Neural cell (in vitro differentiated cells): Measurements from ENCODE around the gene DNAI1.

Source experiments
- EP300 ChIP-seq: fragments of 450-650 bp; conservative IDR thresholded peaks from 2 replicates; pipeline ENCODE4 v1.6.1; 2014; ENCODE audit warnings: antibody characterized with exemption, mild to moderate bottlenecking, moderate library complexity; ENCODE audit not compliant: poor library complexity, severe bottlenecking
- EZH2 ChIP-seq: fragments of 200-600, 300-800 bp; shearing (Covaris generic), sonication (generic); IDR thresholded peaks from 2 replicates; pipeline ENCODE4 v1.6.1; 2014; ENCODE audit warnings: antibody characterized with exemption, low read length, borderline replicate concordance, mild to moderate bottlenecking; ENCODE audit not compliant: insufficient read depth, poor library complexity, severe bottlenecking
- REST ChIP-seq: IDR thresholded peaks from 2 replicates; pipeline ENCODE4 v1.6.1; 2012; ENCODE audit warnings: borderline replicate concordance
- TF ChIP-seq, protein P1 (sequence below): fragments of 450-650 bp; IDR thresholded peaks from 2 replicates; pipeline ENCODE4 v1.5.1; 2014; ENCODE audit warnings: antibody characterized with exemption, mild to moderate bottlenecking, moderate library complexity; ENCODE audit not compliant: poor library complexity, severe bottlenecking

DNA sequence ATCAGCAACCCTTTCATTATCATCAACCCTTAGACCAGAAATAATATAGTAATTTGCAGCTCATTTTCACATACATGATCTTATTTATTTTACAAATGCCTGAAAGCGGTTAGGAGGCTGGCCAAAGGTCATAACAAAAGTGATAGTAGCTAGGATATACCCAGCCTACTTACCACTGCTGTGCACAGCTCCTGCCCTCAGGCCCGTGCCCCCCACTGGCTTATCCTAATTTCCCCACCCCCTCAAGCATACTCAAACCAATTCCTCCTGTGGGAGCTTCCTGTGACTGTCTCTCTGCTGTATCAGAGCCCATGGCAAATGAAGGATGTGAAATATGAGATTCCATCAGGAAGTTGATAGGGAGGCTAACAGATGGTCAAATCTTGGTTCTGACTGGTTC lies 15.1 kb upstream of the DNAI1 start:
- TF ChIP-seq, protein P1, sequence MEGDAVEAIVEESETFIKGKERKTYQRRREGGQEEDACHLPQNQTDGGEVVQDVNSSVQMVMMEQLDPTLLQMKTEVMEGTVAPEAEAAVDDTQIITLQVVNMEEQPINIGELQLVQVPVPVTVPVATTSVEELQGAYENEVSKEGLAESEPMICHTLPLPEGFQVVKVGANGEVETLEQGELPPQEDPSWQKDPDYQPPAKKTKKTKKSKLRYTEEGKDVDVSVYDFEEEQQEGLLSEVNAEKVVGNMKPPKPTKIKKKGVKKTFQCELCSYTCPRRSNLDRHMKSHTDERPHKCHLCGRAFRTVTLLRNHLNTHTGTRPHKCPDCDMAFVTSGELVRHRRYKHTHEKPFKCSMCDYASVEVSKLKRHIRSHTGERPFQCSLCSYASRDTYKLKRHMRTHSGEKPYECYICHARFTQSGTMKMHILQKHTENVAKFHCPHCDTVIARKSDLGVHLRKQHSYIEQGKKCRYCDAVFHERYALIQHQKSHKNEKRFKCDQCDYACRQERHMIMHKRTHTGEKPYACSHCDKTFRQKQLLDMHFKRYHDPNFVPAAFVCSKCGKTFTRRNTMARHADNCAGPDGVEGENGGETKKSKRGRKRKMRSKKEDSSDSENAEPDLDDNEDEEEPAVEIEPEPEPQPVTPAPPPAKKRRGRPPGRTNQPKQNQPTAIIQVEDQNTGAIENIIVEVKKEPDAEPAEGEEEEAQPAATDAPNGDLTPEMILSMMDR = no peak
- TF ChIP-seq REST = no peak
- no peak for TF ChIP-seq EP300
- TF ChIP-seq EZH2 = no peak
